Measurements from ENCODE around the gene UBE2U.

DNA sequence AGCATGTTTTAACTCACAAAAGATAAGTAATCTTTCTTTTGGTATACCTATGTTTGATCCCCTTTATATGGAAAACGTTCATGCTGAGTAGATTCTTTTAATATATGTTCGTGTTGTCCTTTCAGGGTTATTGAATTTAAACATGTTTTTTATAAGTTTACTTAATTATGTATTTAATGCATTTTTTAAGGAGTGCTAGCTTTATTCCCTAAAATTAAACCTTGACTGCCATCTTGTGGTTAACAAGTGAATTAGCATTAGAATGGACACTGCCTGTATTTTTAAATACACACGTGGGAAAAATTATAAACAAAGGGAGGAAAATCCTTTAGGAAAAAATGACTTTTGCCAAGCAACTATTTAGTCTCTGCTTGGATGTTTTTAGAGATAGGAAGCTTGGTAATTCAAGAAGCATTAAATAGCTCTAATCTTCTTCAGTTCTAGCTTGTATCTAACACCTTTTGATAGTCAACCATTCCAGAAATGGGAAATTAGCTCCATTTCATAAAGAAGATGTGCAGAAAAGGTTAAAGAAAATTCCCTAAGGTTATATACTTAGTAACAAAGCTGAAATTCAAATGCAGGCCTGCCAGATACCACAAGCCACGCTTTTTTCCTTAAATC is 43.0 kb downstream of the UBE2U start:
- TF ChIP-seq TAF1 (IDR thresholded peaks at IDR 0.05; ENCODE audit: borderline replicate concordance, insufficient read depth, low read length) (no peak), POLR2AphosphoS5 (IDR thresholded peaks at IDR 0.05; ENCODE audit: low read depth, low read length) (no peak)

Data from PFSK-1 (cell line).